ENCODE data around the gene ADRB2.

Gene ADRB2

DNA sequence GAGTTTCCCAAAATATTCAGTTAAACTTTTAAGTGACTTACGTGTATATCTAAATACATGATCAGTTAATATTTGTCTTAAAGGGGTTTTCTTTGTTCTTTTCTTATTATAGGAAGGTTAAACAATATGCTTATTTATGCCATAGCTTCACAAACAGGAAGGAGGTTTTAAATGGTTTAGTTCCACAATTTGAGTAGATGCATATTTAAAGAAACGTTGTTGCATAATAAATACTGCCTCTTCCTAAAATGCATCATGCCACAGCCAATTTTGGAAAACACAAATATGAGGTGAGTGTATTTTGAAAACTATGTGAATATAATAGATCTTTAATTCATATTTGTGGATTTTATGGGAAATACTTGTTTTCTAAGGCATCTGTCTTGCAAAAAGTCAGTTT is 2.5 kb upstream of the ADRB2 start:
- TF ChIP-seq, protein P1, sequence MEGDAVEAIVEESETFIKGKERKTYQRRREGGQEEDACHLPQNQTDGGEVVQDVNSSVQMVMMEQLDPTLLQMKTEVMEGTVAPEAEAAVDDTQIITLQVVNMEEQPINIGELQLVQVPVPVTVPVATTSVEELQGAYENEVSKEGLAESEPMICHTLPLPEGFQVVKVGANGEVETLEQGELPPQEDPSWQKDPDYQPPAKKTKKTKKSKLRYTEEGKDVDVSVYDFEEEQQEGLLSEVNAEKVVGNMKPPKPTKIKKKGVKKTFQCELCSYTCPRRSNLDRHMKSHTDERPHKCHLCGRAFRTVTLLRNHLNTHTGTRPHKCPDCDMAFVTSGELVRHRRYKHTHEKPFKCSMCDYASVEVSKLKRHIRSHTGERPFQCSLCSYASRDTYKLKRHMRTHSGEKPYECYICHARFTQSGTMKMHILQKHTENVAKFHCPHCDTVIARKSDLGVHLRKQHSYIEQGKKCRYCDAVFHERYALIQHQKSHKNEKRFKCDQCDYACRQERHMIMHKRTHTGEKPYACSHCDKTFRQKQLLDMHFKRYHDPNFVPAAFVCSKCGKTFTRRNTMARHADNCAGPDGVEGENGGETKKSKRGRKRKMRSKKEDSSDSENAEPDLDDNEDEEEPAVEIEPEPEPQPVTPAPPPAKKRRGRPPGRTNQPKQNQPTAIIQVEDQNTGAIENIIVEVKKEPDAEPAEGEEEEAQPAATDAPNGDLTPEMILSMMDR (IDR thresholded peaks at IDR 0.05) = no peak
- TF ChIP-seq ZFX (IDR thresholded peaks at IDR 0.05; ENCODE audit: borderline replicate concordance) = no peak
- no peak overlapping the region for H3K27ac ChIP-seq

DNA sequence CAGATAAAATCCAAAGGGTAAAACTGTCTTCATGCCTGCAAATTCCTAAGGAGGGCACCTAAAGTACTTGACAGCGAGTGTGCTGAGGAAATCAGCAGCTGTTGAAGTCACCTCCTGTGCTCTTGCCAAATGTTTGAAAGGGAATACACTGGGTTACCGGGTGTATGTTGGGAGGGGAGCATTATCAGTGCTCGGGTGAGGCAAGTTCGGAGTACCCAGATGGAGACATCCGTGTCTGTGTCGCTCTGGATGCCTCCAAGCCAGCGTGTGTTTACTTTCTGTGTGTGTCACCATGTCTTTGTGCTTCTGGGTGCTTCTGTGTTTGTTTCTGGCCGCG is 727 bp upstream of the ADRB2 start:
- peak overlapping the region; percentile 94 for H3K27ac ChIP-seq
- TF ChIP-seq ZFX (IDR thresholded peaks at IDR 0.05; ENCODE audit: borderline replicate concordance) = no peak
- TF ChIP-seq, protein P1 (IDR thresholded peaks at IDR 0.05) = no peak

DNA sequence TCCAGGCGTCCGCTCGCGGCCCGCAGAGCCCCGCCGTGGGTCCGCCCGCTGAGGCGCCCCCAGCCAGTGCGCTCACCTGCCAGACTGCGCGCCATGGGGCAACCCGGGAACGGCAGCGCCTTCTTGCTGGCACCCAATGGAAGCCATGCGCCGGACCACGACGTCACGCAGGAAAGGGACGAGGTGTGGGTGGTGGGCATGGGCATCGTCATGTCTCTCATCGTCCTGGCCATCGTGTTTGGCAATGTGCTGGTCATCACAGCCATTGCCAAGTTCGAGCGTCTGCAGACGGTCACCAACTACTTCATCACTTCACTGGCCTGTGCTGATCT is 294 bp downstream of the ADRB2 start:
- H3K27ac ChIP-seq = peak overlapping the region; percentile 94; the same call in 1 of the 2 replicates
- TF ChIP-seq ZFX (IDR thresholded peaks at IDR 0.05; ENCODE audit: borderline replicate concordance) = no peak
- TF ChIP-seq, protein P1 (IDR thresholded peaks at IDR 0.05) = no peak

DNA sequence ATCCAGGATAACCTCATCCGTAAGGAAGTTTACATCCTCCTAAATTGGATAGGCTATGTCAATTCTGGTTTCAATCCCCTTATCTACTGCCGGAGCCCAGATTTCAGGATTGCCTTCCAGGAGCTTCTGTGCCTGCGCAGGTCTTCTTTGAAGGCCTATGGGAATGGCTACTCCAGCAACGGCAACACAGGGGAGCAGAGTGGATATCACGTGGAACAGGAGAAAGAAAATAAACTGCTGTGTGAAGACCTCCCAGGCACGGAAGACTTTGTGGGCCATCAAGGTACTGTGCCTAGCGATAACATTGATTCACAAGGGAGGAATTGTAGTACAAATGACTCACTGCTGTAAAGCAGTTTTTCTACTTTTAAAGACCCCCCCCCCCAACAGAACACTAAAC is 1.3 kb downstream of the ADRB2 start:
- peak overlapping the region; percentile 9; the same call in 1 of the 2 replicates for H3K27ac ChIP-seq
- TF ChIP-seq, protein P1 (IDR thresholded peaks at IDR 0.05) = no peak
- TF ChIP-seq ZFX (IDR thresholded peaks at IDR 0.05; ENCODE audit: borderline replicate concordance) = no peak

DNA sequence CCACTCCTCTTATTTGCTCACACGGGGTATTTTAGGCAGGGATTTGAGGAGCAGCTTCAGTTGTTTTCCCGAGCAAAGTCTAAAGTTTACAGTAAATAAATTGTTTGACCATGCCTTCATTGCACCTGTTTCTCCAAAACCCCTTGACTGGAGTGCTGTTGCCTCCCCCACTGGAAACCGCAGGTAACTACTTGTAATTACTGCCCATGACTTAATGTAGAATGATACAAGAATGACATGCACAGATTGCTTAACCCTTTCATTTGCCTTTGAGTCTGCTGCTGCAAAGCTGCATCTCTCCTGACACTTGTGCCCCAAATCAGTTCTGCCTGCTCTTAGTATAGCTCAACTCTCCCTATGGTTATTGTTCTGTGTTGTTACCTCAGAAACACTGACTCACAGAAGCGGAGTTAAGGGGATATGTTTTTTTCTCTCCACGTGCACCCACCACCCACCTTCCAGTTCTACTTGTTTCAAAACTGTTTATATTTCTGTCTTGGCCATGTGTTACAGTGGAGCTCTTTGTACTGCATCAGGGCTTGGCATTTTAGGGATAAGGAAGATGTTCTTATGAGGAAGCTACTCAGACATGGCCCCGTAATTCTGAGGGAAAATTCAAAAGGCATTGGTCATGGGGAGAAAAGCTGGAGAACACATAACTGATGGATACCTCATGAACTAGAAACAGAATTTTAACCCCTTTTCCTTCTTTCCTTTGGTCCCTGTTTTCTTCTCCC is 2.3 kb downstream of the ADRB2 start:
- TF ChIP-seq, protein P1 (IDR thresholded peaks at IDR 0.05) = no peak
- TF ChIP-seq ZFX (IDR thresholded peaks at IDR 0.05; ENCODE audit: borderline replicate concordance) = no peak
- peak overlapping the region; percentile 20; the same call in 1 of the 2 replicates for H3K27ac ChIP-seq

DNA sequence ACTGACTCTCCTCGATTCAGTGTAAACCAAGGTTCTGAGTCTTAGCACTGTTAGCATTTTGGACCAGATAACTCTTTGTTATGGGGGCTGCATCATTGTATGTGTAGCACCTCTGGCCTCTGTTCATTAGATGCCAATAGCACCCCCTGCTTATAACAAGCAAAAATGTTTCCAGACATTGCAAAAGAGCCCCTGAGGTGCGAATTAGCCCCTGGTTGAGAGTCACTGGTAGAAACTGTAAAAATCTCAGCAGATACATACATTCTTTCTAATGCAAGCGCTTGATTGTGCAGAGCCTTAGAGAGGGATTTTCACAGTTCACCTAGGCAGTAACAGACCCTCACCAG is 2.8 kb downstream of the ADRB2 start:
- TF ChIP-seq ZFX (IDR thresholded peaks at IDR 0.05; ENCODE audit: borderline replicate concordance) = no peak
- TF ChIP-seq, protein P1 (IDR thresholded peaks at IDR 0.05) = no peak

DNA sequence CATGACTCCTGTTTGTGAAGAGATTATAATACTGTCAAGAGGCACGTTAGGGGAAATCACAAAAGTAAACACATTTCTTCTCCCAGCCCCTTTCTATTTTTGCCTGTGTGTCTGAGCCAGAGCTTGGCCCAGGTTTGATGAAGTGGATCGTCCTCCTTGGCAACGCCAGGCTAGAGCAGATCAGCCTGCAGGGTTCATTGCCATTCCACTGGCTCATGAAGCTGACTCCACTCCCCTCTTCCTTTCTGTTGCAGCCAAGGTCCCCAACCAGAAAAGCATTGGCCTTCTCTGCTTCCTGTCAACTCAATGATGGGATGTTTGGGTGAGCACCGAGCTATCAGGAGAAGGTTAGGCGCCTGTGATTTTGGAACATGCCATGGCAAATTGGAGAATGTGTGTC is 3.3 kb downstream of the ADRB2 start:
- TF ChIP-seq, protein P1 (IDR thresholded peaks at IDR 0.05) = no peak
- H3K27ac ChIP-seq = 0 out of 2 replicates have a peak overlapping the region, but pooled peaks have one; percentile 20

More for the DNA sequence above, 2.8 kb downstream of the ADRB2 start:
- H3K27ac ChIP-seq = peak overlapping the region; percentile 20; the same call in 1 of the 2 replicates

All from 22Rv1 (cell line).